Stimulated activated CD4-positive, alpha-beta T cell treated with anti-CD3 and anti-CD28 coated beads, Interleukin-12 subunit alpha, Interleukin-12 subunit beta, amount 100 ng/mL, for 4 hours (primary cell): ENCODE results near the gene MISFA.
"Not testable (repeated sequence)": the region's sequence is repeated elsewhere in the genome, so short reads cannot be mapped to it uniquely, and the experiment has no call there.

ENCODE experiments used
- DNase-seq: peaks from one replicate; pipeline ENCODE4 v3.0.0-alpha.2; 2020

Gene MISFA

GRCh38 chr11:18618342-18619025 lies 18.9 kb downstream of the MISFA start:
- no peak for DNase-seq

DNA sequence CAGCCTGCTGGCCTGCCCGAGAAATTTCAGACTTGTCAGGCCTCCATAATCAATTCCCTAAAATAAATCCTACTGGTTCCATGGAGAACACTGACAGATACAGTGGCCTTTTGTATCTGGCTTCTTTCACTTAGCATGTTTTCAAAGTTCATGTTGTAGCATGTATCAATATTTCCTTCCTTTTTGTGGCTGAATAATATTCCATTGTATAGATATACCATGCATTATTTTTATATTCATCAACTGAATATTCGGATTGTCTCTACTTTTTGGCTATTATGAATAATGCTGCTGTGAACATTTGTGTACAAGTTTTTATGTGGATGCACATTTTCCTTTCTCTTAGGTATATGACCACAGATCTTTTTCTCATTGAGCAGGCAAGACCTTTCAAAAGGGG lies 24.1 kb downstream of the MISFA start:
- no peak for DNase-seq

GRCh38 chr11:18624161-18624560 lies 24.6 kb downstream of the MISFA start:
- no peak for DNase-seq

- DNase-seq = no peak
These were observed 33.3 kb downstream of the MISFA start for GRCh38 chr11:18632841-18633240.

DNA sequence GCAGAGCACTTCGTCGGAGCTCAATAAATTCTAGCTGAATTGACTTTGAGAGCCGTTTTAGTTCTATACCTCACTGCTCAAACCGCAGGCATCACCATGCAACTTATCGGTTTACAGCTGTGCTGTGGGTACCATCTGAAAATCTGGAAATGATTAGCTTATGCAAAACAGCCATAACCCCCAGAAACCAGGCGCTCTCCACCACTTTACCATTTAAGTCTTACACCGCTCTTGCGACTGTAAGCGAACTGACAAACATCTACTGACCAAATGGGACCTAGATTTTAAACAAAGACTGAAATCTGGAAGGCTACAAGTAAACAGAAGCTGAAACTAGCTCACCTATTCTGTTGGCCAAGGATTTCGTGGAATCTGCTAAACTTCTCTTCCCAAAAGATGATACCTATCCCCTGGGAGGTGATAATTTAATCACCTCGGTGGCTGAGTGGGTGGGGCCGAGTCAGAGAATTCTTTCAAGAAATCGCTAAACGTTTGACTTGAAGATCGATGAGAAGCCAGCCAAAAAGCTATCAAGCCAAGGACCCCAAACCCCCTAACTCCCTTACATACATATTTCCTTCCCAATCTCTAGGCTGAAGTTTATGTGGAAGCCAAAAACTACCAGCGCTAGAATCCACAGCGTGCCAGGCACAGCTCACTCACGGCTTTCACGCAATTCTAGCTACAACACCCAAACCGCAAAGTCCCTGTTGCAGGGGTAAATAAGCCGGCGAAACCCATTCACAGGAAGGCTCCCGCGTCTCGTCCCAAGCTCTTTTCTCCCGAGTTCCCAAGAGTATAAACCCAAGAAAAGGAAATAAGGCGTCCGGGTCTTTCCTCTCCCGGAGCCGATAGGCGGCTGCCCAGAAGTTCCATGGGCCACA lies 33.9 kb downstream of the MISFA start:
- no peak for DNase-seq

DNA sequence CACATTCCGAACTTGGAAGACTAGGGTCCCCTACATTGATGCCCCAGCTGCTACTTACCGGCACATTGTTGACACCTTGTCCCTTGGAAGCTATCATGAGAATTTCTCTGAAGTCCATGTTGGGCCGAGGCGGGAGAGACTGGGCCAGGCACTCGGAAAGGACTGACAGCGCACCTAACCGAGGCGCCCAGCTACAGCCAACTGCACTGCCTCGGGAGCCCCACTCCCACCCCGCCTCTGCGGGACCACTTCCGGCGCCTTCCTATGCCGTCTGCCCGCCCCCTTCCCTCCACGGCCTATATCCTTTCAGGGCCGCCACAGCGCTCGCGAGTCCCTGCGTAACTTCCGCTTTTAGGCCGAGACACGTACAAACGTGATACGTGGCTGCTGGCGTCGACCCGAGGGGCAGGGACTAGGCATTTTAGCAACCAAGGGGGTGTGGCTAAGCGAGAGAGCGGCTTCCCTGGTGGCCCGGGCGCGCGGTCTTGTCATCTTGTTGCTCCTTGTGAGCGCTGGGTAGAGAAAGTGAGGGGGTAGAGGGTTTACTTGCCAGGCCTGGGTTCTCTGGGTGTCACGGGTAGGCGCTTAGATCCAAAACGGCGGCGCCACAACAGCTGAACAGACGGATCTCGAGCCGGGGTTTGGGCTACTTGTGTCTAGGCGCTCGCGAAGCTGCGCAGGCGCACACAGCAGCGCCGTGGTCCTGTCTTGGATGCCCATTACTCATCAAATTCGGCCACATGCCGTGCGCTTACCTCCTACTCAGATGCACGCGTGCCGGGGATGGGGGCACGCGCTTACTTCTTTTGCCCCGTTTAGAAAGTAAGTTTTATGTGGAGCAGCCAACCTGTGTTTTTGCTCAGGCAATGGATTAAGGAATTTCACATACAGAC lies 34.8 kb downstream of the MISFA start, which contains the start of gene SPTY2D1:
Gene SPTY2D1, minus strand, starts transcription at position 203 of the 893 bp plus-strand sequence. Its CDS starts 85 bp downstream, at position 118.
- peak; percentile 92 for DNase-seq

DNA sequence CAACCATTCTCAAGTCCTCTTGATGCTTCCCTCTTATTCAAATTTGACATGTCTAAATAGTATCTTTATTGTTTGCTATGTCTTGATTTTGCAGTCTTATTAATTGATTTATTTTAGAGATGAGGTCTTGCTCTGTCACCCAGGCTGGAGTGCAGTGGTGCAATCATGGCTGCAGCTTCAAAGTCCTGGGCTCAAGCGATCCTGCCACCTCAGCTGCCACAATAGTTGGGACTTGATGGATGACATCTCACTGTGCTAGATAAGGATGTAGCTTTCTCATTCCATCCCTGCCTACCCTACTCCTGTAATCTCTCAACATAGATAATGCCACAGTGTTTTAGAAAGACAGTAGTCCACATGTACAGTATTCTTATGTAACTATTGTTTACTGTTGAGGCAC lies 42.1 kb downstream of the MISFA start:
- no peak for DNase-seq

DNA sequence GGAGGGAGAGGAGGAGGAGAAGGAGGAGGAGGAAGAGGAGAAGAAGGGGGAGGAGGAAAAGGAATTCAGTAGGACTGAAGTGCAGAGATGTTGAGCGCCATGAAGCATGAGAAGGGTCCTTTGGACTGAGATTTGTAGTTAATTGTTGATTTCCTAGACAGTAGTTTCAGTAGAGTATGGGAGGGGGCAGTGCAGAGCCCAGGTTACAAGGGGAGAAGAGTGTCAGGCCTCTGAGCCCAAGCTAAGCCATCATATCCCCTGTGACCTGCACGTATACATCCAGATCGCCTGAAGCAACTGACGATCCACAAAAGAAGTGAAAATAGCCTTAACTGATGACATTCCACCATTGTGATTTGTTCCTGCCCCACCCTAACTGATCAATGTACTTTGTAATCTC lies 43.4 kb downstream of the MISFA start:
- not testable (repeated sequence) for DNase-seq

DNA sequence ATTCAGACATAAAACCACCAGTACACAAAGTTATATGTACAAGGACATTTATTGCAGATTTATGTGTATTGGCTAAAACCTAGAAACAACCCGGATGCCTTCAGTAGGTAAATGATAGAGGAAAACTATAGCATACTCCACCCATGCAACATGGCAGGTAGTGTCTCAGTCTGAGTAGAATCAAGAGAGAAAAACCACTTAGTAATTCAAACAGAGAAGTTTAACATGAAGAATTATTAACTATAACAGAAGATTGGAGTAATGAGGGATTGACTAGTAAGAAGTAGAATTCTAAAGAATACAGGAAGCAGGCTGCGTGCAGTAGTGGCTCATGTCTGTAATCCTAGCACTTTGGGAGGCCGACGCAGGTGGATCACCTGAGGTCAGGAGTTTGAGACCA lies 50.8 kb downstream of the MISFA start:
- DNase-seq = no peak

- no peak for DNase-seq
These were observed 51.4 kb downstream of the MISFA start for GRCh38 chr11:18650859-18651557.
